IPS-18c (cell line): Measurements from ENCODE around the gene SLC66A1.

Source experiments
- H3K4me3 ChIP-seq: 2 replicates; pipeline ENCODE4 v1.7.0; 2013; ENCODE audit warnings: low read depth, mild to moderate bottlenecking, low read length, moderate library complexity; ENCODE audit not compliant: insufficient read depth
- H3K9me3 ChIP-seq: one replicate; pipeline ENCODE4 v1.6.1; 2013; ENCODE audit warnings: mild to moderate bottlenecking, low read length, moderate library complexity; ENCODE audit not compliant: control insufficient read depth, insufficient read depth

Gene SLC66A1

DNA sequence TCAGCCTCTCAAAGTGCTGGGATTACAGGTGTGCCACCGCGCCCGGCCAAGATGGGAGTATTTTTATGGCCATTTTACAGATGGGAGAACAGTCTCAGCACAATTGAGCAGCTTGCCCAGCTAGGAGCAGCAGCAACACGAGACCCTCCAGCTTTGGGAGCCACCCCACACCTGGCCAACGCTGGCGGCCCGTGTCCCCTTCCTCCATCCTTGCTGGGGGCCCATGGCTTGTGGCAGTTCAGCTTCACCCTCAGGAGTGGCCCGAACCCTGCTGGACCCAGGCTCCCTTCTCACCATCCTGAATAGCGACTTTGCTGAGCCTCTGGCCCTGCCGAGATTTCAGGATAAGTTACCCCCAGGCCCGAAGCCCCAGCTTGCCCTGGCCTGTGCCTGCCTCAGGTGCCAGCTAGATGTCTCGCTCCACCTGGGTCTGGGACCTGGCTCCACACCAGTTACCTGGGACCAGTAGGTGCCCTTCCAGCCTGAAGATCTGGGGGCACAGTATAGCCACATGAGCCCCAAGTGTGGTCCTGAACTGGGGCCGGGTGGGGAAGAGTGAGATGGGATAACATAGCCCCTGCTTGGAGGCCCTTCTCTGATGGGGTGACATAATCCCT is 19.2 kb downstream of the SLC66A1 start:
- H3K4me3 ChIP-seq = no peak overlapping the region

GRCh38 chr1:19332832-19333231 is 20.7 kb downstream of the SLC66A1 start:
- no peaks in the 10 kb centered on the region for H3K9me3 ChIP-seq

More for the DNA sequence above, 19.2 kb downstream of the SLC66A1 start:
- no peaks in the 10 kb centered on the region for H3K9me3 ChIP-seq

DNA sequence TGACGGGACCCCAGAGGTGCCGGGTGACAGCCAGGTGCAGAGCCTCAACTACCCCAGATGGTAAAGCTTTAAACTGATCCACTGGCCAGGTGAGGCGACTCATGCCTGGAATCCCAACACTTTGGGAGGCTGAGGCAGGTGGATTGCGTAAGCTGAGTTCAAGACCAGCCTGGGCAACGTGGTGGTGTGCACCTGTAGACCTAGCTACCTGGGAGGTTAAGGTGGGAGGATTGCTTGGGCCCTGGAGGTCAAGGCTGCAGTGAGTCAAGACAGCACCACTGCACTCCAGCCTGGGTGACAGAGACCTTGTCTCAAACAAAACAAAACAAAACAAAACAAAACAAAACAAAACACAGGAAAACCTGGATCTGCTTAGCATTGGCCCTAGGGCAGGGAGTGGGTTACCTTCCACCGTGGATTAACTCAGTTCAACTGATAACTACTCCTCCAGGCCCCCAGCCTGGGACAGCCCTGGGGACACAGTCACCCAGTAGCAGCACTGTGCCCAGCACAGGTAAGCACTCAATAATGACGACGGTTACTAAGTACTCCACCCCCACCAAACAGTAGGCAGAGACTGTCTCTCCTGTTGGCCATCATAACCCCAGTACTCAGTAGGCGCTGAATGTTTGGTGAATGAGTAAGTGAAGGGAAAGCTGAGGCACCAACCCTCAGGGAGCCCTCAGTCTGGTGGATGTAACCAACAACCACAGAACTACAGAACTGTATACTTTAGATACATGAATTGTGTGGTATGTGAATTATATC is 21.6 kb downstream of the SLC66A1 start:
- Histone ChIP-seq H3K4me3 (no peak overlapping the region), H3K9me3 (no peaks in the 10 kb centered on the region)

More at GRCh38 chr1:19332832-19333231, 20.7 kb downstream of the SLC66A1 start:
- no peak overlapping the region for H3K4me3 ChIP-seq

GRCh38 chr1:19336543-19336942 is 24.4 kb downstream of the SLC66A1 start:
- Histone ChIP-seq H3K4me3 (no peak overlapping the region), H3K9me3 (no peaks in the 10 kb centered on the region)

DNA sequence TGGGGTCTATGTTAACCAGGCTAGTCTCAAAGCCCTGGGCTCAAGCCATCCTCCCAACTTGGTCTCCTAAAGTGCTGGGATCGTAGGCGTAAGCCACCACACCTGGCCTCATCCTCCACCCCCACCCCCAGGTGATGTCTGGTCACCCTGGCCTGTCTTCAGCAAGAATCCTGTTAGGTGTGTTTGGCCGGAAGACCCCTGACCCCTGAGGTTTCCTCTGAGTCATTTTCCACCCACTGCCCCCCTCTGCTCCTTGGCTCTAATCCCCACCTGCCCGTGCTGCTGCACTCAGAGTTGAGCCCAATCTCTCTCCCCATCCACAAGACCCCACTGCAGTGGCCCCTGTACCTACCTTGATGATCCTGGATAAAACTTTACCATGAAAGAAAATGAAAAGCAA is 25.2 kb downstream of the SLC66A1 start:
- Histone ChIP-seq H3K9me3 (no peaks in the 10 kb centered on the region), H3K4me3 (no peak overlapping the region)

DNA sequence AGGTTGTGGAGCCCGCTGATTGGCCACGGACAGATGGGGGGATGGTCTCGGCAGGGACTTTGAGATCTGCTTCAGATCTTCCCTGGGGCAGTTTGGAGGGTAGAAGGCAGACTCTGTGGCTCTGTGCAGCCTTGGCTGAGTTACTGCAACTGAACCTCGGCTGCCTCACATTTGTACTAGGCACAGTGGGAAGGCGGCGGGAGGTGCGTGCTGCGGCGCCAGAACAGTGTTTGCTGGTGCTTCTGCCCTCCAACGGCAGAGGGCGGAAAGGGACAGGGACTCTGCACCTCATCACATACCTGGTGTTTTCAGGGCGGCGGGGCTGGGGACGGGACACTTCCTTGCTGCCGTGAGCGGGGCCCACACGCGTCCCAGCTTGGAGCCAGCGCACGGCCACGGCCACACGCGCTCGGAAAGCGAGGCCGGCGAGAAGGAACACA is 26.2 kb downstream of the SLC66A1 start:
- no peaks in the 10 kb centered on the region for H3K9me3 ChIP-seq
- H3K4me3 ChIP-seq = no peak overlapping the region

DNA sequence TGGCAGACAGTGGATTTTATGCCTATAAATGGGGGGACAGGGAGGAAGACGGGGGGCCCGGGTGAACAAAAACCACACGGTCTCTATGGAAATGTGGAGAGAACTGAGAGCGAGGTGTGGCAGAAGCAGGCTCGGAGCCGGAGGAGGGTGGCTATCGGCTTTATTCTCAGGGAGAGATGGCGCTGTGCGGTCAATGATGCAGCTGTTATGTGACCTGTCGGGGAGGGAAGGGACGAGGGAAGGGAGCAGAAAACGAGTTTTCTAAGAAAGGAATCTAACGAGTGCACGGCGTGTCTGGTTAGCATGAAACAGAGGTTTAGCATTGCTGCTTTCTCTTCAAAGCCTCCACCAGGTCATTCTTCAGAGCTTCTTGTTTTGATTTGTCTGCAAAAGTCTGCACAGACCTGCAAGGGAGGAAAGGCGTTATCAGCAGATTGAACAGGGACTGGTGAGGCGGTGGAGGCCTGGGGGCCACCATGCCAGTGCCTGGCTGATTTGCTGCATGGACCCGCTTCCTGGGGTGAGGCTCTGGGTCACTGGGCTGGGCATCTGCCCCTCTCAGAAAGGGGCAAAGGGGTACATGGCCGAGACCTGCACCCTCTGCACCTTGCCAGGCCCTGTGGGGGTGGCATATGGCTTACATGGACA is 27.2 kb downstream of the SLC66A1 start:
- Histone ChIP-seq H3K9me3 (no peaks in the 10 kb centered on the region), H3K4me3 (no peak overlapping the region)

DNA sequence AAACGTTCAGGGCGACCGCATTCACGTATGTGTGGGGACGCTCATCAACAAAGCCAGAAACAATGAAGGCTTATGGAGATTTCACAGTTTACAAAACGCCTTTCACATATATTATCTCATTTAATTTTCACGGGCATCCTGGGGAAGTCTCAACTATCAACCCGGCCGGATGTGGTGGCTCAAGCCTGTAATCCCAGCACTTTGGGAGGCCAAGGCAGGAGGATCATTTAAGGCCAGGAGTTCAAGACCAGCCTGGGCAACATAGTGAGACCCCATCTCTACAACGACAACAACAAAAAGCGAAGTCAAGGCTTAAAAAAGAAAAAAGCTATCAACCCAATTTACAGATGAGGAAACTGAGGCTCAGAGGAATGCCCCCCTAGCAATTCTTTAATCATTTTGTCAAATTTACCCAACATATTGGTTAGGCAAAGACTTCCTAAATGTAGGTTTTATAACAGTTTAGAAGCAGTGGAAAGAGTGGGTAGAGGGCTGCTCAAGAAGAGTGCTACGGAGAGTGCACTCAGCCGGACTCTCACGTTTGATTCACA is 28.3 kb downstream of the SLC66A1 start:
- Histone ChIP-seq H3K9me3 (peaks cover 3% of the 10 kb centered on the region), H3K4me3 (no peak overlapping the region)

- H3K4me3 ChIP-seq = no peak overlapping the region
These were observed 29.3 kb downstream of the SLC66A1 start for GRCh38 chr1:19341201-19342061.

DNA sequence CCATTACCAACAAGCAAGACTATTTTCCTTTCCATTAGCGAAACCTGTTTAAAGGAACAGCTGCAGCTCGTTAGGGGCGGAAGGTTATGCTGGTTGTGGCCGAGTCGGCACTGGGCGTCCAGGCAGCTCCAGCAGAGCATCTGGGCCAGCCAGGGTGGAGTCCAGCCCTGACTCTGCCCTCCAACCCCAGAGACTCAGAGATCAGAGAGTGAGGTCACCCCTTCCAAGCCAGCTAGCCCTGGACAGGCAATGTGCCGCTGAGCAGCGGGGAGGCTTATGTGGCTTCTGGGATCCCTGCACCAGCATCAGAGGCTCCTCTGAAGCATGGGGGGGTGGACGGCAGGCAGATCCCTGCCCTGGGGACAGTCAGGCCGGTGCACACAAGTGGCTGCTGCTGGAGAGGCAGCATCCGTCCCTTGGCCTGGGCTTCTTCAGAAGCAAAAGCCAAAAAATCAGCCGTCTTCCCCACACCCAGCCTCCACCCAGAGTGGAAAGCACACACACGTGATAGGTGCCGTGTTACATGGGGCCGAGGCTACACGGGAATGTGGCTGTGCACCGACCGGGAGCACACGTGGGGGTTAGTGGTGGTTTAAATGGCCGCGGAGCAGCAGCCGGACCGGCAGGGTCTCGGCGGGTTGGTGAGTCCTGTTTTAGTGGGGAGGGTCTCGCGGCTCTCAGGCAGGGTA is 30.1 kb downstream of the SLC66A1 start:
- Histone ChIP-seq H3K9me3 (peaks cover 3% of the 10 kb centered on the region), H3K4me3 (no peak overlapping the region)

More at GRCh38 chr1:19341201-19342061, 29.3 kb downstream of the SLC66A1 start:
- peaks cover 3% of the 10 kb centered on the region for H3K9me3 ChIP-seq

DNA sequence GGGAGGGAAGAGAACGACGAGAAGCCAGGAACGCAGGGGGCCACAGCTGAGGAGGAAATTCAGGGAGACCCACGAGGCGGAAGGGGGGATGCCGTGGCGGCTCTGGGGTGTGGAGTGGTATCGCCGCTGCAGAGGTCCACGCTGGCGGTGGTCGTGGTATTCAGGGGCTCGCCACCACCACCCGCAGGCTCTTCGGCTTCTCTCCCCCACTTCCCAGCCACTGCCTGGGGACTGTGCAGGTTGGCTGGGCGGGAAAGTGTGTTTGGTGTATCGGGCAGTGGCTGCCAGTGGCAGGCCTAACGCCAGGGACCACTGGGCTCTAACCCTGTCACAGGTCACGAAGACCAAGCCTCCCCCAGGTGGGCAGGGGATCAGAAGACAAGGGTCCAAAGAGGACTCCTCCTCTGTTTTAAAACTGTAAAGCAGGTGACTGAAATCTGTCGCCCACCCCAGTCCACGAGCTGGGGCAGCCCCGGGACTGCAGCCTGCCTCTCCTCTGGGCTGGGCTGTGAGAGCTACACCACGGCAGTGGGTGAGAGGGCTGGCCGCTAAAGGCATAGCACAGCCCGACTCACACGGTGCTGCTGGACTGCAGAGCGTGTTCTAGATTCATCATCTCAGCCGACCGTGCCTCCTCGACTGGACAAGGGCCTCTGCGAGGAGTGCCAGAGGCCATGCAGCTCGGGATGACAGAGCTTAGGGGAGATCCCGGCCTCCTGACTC is 30.9 kb downstream of the SLC66A1 start:
- H3K4me3 ChIP-seq = no peak overlapping the region
- peaks cover 3% of the 10 kb centered on the region for H3K9me3 ChIP-seq

DNA sequence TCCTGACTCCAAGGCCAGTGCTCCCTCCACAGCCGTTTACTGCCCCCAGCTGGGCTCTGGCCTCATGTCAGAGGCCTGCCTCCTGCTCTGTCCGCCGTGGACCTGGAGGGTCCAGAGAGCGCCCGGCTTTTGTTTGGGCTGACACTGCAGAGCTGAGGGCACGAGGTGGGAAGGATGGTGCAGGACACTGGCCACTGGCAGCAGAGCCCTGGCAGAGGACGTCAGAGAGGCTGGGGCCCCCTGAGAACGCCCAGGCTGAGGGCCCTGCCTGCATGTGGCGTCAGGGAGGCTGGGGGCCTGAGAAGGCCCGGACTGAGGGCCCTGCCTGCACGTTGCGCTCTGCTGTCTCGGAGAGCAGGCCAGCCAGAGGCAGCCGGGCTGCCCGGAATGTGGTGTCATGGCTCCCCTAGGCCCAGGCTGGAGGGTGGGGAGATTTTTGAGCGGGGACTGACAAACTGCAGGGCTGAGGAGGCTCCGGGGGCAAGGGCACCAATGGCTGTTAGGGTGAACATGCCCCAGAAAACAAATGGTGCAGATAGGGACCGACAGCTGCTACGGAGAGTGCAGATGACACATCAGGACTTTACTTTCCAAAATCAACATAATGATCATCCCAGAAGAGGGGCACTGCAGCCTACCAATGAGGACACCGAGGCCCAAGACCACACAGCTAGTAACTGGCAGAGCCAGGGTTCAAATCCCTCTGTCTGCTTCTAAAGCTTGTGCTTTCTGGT is 31.7 kb downstream of the SLC66A1 start:
- peaks cover 3% of the 10 kb centered on the region for H3K9me3 ChIP-seq
- no peak overlapping the region for H3K4me3 ChIP-seq

- Histone ChIP-seq H3K4me3 (no peak overlapping the region), H3K9me3 (peaks cover 3% of the 10 kb centered on the region)
These were observed 32.3 kb downstream of the SLC66A1 start for GRCh38 chr1:19344372-19344810.

DNA sequence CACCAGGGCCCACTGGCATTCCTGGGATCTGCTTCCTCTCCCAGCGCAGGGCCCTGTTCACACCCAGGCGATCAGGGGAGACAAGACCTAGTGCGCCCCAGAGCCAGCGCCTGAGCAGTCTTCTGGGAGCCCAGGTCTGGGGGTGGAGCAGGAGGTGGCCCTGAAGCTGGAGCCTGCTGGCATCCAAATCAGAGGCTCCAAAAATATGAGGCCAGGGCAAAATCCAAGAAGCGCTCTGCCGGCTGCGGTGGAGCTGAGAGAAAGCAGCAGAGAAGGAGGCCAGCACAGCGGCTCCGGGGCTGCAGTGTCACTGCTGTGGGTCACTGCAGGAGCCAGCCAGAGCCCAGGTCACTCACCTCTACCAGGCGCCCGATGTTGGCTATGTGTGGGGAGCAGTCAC is 32.7 kb downstream of the SLC66A1 start:
- Histone ChIP-seq H3K9me3 (peaks cover 3% of the 10 kb centered on the region), H3K4me3 (no peak overlapping the region)

- Histone ChIP-seq H3K4me3 (no peak overlapping the region), H3K9me3 (peaks cover 3% of the 10 kb centered on the region)
These were observed 33.3 kb downstream of the SLC66A1 start for GRCh38 chr1:19345391-19345790.
